GM12878 (cell line): ENCODE data around the gene TMEM82. TPM values are rescaled to one million over a fixed set of nuclear protein-coding genes. Genes with fewer than 3 reads are reported as not detected.

ENCODE experiments used
- ATAC-seq: fragments of 200-7000 bp; cut with Tn5 transposase; 3 replicates; pipeline ENCODE4 v1.9.1; 2020; ENCODE audit warnings: mild to moderate bottlenecking, moderate library complexity
- BruUV-seq: library from RNA; stranded (reverse); fragments of 400-500 nt; replicated peaks from 2 replicates; lab custom pipeline; 2021; lab: Mats Ljungman, UMichigan
- CTCF ChIA-PET: fragments of 300-600 bp; sonication (Branson Sonifier 250); formaldehyde crosslinking; extraction: SDS; loops from one replicate; lab custom pipeline; 2021; ENCODE audit warnings: inconsistent platforms; lab: Yijun Ruan, JAX
- POLR2A ChIA-PET: fragments of 350-600 bp; formaldehyde crosslinking; extraction: SDS; loops from one replicate; lab custom pipeline; 2021; ENCODE audit warnings: inconsistent platforms; lab: Charles Lee
- RAD21 ChIA-PET: fragments of 300-600 bp; sonication (Branson Sonifier 250); formaldehyde crosslinking; loops from one replicate; lab custom pipeline; 2023; ENCODE audit warnings: antibody characterized with exemption; ENCODE audit not compliant: unreplicated experiment; lab: Charles Lee
- SMC1A ChIA-PET: fragments of 300-600 bp; sonication (Branson Sonifier 250); formaldehyde crosslinking; loops from one replicate; lab custom pipeline; 2023; ENCODE audit not compliant: unreplicated experiment, uncharacterized antibody; lab: Charles Lee
- DNase-seq: peaks from one replicate; pipeline ENCODE4 v3.0.0-alpha.2; 2011; ENCODE audit warnings: low read depth, low spot score
- FAIRE-seq: peaks from 3 replicates; lab custom pipeline; 2011; peaks lifted over from hg19 to GRCh38; lab: Jason Lieb, UNC
- H2AFZ ChIP-seq: 2 replicates; pipeline ENCODE4 v1.6.0; 2011; ENCODE audit warnings: low read depth, low read length, control low read depth; ENCODE audit not compliant: control insufficient read depth
- H3K27ac ChIP-seq: 2 replicates; pipeline ENCODE4 v1.5.1; 2011; ENCODE audit warnings: control low read depth; ENCODE audit not compliant: control insufficient read depth, insufficient read depth
- H3K27me3 ChIP-seq, 2 experiments: replicated peaks in 1 of 2; 2 replicates each; pipeline versions ENCODE4 v1.6.0 to v1.6.1; 2011; ENCODE audit warnings: low read length in 1 of 2; ENCODE audit not compliant: control insufficient read depth in 2 of 2, insufficient read depth in 2 of 2
- H3K36me3 ChIP-seq, 2 experiments: 2 replicates each; pipeline ENCODE4 v1.5.1; 2011; ENCODE audit warnings: low read length in 1 of 2; ENCODE audit not compliant: control insufficient read depth in 2 of 2, insufficient read depth in 2 of 2
- H3K4me1 ChIP-seq: 2 replicates; pipeline ENCODE4 v1.6.1; 2011; ENCODE audit warnings: mild to moderate bottlenecking, low read length, moderate library complexity, mixed read lengths; ENCODE audit not compliant: control insufficient read depth, insufficient read depth
- H3K4me2 ChIP-seq: 2 replicates; pipeline ENCODE4 v1.6.0; 2011; ENCODE audit warnings: control low read depth; ENCODE audit not compliant: control insufficient read depth, insufficient read depth
- H3K4me3 ChIP-seq: fragments of 200-600 bp; sonication (generic); 2 replicates; pipeline ENCODE4 v1.5.1; 2016
- H3K79me2 ChIP-seq: 2 replicates; pipeline ENCODE4 v1.6.0; 2011; ENCODE audit warnings: low read length; ENCODE audit not compliant: control insufficient read depth, insufficient read depth
- H3K9ac ChIP-seq: 2 replicates; pipeline ENCODE4 v1.8.0; 2011; ENCODE audit warnings: low read length, control low read depth, mixed read lengths; ENCODE audit not compliant: control insufficient read depth, insufficient read depth
- H3K9me3 ChIP-seq: replicated peaks from 3 replicates; pipeline ENCODE4 v1.5.1; 2011; ENCODE audit warnings: mild to moderate bottlenecking, low read length; ENCODE audit not compliant: control insufficient read depth, insufficient read depth
- H4K20me1 ChIP-seq: 2 replicates; pipeline ENCODE4 v1.6.0; 2011; ENCODE audit not compliant: control insufficient read depth, insufficient read depth
- BMI1 ChIP-seq: fragments of 450-650 bp; IDR thresholded peaks from 2 replicates; pipeline ENCODE4 v1.6.1; 2016; ENCODE audit warnings: mild to moderate bottlenecking, moderate library complexity, borderline replicate concordance
- EZH2 ChIP-seq: IDR thresholded peaks from 2 replicates; pipeline ENCODE4 v1.6.1; 2012; ENCODE audit warnings: low read depth, mild to moderate bottlenecking, control low read depth, inconsistent platforms, low read length, borderline replicate concordance; ENCODE audit not compliant: control insufficient read depth
- IKZF1 ChIP-seq: fragments of 450-650 bp; conservative IDR thresholded peaks from 2 replicates; pipeline ENCODE4 v1.6.1; 2017; ENCODE audit warnings: antibody characterized with exemption, mild to moderate bottlenecking
- MEF2A ChIP-seq: IDR thresholded peaks from 2 replicates; pipeline ENCODE4 v1.6.1; 2011; ENCODE audit warnings: low read depth, mild to moderate bottlenecking, low read length, moderate library complexity; ENCODE audit not compliant: insufficient read depth
- MYC ChIP-seq: IDR thresholded peaks from 2 replicates; pipeline ENCODE4 v1.6.1; 2011; ENCODE audit warnings: mild to moderate bottlenecking, low read length, moderate library complexity, inconsistent platforms; ENCODE audit not compliant: insufficient read depth, insufficient replicate concordance, insufficient read length, severe bottlenecking
- NFXL1 ChIP-seq: fragments of 450-650 bp; IDR thresholded peaks from 2 replicates; pipeline ENCODE4 v1.6.1; 2017; ENCODE audit warnings: antibody characterized with exemption, mild to moderate bottlenecking, borderline replicate concordance
- NKRF ChIP-seq: fragments of 450-650 bp; conservative IDR thresholded peaks from 2 replicates; pipeline ENCODE4 v1.6.1; 2017; ENCODE audit warnings: mild to moderate bottlenecking, moderate library complexity
- POU2F2 ChIP-seq: IDR thresholded peaks from 3 replicates; pipeline ENCODE4 v1.6.1; 2011; ENCODE audit warnings: low read depth, mild to moderate bottlenecking, low read length, borderline replicate concordance
- RELA ChIP-seq: fragments of 450-650 bp; IDR thresholded peaks from 2 replicates; pipeline ENCODE4 v1.8.0; 2014; ENCODE audit warnings: borderline replicate concordance; ENCODE audit not compliant: partially characterized antibody
- SIN3A ChIP-seq: IDR thresholded peaks from 2 replicates; pipeline ENCODE4 v1.6.1; 2012; ENCODE audit warnings: low read depth, low read length, improper control_type of control experiment
- SP1 ChIP-seq: IDR thresholded peaks from one replicate; pipeline ENCODE4 v1.6.1; 2011; ENCODE audit warnings: low read depth, low read length
- SREBF1 ChIP-seq: IDR thresholded peaks from 2 replicates; pipeline ENCODE4 v1.6.1; 2012; ENCODE audit warnings: mild to moderate bottlenecking, low read length
- WGBS: methylation state at CpG from one replicate; pipeline ENCODE4 v1.1.6; 2016; ENCODE audit warnings: low lambda C conversion rate; ENCODE audit not compliant: insufficient replicate concordance, insufficient coverage; ENCODE audit errors: missing lambda C conversion rate; 5-methylcytosine and 5-hydroxymethylcytosine counted together
- in situ Hi-C: fragments of 300-500 bp; cut with MboI; formaldehyde crosslinking; loops from 9 replicates; pipeline ENCODE4 v1.14.3; 2018; ENCODE audit warnings: mixed read lengths
- intact Hi-C: fragments of 100-400 bp; cut with micrococcal nuclease; formaldehyde crosslinking; loops from one replicate; pipeline ENCODE4 v1.14.2; 2022; ENCODE audit not compliant: unreplicated experiment
- polyA plus RNA-seq, 11 experiments: library from polyadenylated mRNA; depleted of rRNA in 4 of 11; unstranded in 6 of 11; stranded (reverse) in 5 of 11; fragments of >200 nt; fragmentation: Nextera tagmentation in 4 of 11; fragmentation: Illumina TruSeq in 1 of 11; extraction: Ambion mirVana in 4 of 11; extraction: Trizol in 1 of 11; gene quantifications; 1 replicate in 1 of 11; 2 replicates in 10 of 11; pipeline versions ENCODE4 v1.2.1 to v1.2.3, GENCODE V29; 2011 to 2016; ENCODE audit warnings: inconsistent platforms in 2 of 11, missing spikeins in 2 of 11, low read depth in 1 of 11
- total RNA-seq, 4 experiments: library from RNA; depleted of rRNA in 3 of 4; stranded (reverse); fragments of >200 nt in 3 of 4; fragmentation: Illumina TruSeq in 1 of 4; extraction: Trizol in 1 of 4; gene quantifications; 2 replicates each; pipeline versions ENCODE4 v1.2.1 to v1.2.3, GENCODE V29; 2013 to 2021
- TF ChIP-seq, protein P1 (sequence below): IDR thresholded peaks from 2 replicates; pipeline ENCODE4 v1.6.1; 2012; ENCODE audit warnings: low read depth, low read length, improper control_type of control experiment
- TF ChIP-seq, protein P2 (sequence below): IDR thresholded peaks from 2 replicates; pipeline ENCODE4 v1.6.1; 2012; ENCODE audit warnings: low read depth, low read length, improper control_type of control experiment
- TF ChIP-seq, protein P3 (sequence below): fragments of 450-650 bp; IDR thresholded peaks from 2 replicates; pipeline ENCODE4 v1.6.1; 2017; ENCODE audit warnings: mild to moderate bottlenecking

TMEM82 gene
- total and polyA plus RNA-seq, 10 of the 15 experiments (the other 5 are each of a cell fraction or from before 2014, with no cell fraction given) = not detected

DNA sequence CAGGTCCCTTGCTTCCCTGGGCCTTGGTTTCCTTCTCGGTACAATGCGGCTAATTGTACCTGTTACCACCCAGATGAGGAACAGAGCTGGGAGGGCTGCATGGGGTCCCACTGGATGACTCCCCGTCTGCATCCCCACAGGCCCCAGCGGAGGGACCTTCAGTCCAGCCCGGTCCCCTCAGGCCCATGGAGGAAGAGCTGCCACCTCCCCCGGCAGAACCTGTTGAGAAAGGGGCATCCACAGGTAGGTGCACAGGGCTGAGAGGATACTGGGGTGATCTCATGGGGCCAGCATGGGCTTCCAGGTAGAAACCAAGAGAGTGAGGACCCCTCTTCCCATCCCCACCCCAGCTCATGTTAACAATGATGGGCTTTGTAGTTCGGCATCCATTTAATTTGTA lies 26.1 kb downstream of the TMEM82 start:
- DNase-seq (no peak), FAIRE-seq (no peak), ATAC-seq (no peak)
- in situ Hi-C loops = no loop called here
- H3K27ac ChIP-seq = no peak overlapping the region
- no peaks in the 10 kb centered on the region for H3K79me2 ChIP-seq
- no peaks in the 10 kb centered on the region; a peak in 1 of 4 replicates for H3K27me3 ChIP-seq
- no peaks in the 10 kb centered on the region for H3K9me3 ChIP-seq
- SMC1A ChIA-PET = interaction anchor here (1.3 kb wide), 1 partner anchor 16 kb away, joined by 3 read pairs; no protein-coding TSS in a partner anchor
- RAD21 ChIA-PET = no interaction called here
- BruUV-seq = no TSS peak
- no peaks in the 10 kb centered on the region for H4K20me1 ChIP-seq
- TF ChIP-seq BMI1 = no peak
- TF ChIP-seq SIN3A = no peak
- no peak for TF ChIP-seq EZH2
- TF ChIP-seq, protein P1, sequence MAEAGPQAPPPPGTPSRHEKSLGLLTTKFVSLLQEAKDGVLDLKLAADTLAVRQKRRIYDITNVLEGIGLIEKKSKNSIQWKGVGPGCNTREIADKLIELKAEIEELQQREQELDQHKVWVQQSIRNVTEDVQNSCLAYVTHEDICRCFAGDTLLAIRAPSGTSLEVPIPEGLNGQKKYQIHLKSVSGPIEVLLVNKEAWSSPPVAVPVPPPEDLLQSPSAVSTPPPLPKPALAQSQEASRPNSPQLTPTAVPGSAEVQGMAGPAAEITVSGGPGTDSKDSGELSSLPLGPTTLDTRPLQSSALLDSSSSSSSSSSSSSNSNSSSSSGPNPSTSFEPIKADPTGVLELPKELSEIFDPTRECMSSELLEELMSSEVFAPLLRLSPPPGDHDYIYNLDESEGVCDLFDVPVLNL = no peak
- no peak for TF ChIP-seq MEF2A
- TF ChIP-seq MYC = no peak
- TF ChIP-seq NFXL1 = no peak
- no peak for TF ChIP-seq SP1
- TF ChIP-seq SREBF1 = no peak
- TF ChIP-seq NKRF = no peak
- TF ChIP-seq, protein P2, sequence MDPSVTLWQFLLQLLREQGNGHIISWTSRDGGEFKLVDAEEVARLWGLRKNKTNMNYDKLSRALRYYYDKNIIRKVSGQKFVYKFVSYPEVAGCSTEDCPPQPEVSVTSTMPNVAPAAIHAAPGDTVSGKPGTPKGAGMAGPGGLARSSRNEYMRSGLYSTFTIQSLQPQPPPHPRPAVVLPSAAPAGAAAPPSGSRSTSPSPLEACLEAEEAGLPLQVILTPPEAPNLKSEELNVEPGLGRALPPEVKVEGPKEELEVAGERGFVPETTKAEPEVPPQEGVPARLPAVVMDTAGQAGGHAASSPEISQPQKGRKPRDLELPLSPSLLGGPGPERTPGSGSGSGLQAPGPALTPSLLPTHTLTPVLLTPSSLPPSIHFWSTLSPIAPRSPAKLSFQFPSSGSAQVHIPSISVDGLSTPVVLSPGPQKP = no peak
- TF ChIP-seq, protein P3, sequence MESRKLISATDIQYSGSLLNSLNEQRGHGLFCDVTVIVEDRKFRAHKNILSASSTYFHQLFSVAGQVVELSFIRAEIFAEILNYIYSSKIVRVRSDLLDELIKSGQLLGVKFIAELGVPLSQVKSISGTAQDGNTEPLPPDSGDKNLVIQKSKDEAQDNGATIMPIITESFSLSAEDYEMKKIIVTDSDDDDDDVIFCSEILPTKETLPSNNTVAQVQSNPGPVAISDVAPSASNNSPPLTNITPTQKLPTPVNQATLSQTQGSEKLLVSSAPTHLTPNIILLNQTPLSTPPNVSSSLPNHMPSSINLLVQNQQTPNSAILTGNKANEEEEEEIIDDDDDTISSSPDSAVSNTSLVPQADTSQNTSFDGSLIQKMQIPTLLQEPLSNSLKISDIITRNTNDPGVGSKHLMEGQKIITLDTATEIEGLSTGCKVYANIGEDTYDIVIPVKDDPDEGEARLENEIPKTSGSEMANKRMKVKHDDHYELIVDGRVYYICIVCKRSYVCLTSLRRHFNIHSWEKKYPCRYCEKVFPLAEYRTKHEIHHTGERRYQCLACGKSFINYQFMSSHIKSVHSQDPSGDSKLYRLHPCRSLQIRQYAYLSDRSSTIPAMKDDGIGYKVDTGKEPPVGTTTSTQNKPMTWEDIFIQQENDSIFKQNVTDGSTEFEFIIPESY = no peak
- TF ChIP-seq IKZF1 = no peak
- TF ChIP-seq POU2F2 = no peak
- TF ChIP-seq RELA = no peak
- POLR2A ChIA-PET = no interaction called here
- H3K36me3 ChIP-seq = no peaks in the 10 kb centered on the region
- H3K4me1 ChIP-seq = no peaks in the 10 kb centered on the region
- 72% methylated on average over 7 of the region's 7 CpGs for WGBS
- no peak overlapping the region for H2AFZ ChIP-seq
- CTCF ChIA-PET = no interaction called here
- no peak overlapping the region for H3K9ac ChIP-seq
- intact Hi-C loops = no loop called here
- no peak overlapping the region for H3K4me2 ChIP-seq
- H3K4me3 ChIP-seq = no peak overlapping the region
